ENCODE data around the gene TRPM3.

- TF ChIP-seq CTCF (IDR thresholded peaks at IDR 0.05): peak in 5 of 6 experiments; percentile 71 to 90 (median 79)
- TF ChIP-seq POLR2A (IDR thresholded peaks at IDR 0.05): no peak
Measured at GRCh38 chr9:70602321-70603019, 519.0 kb downstream of the TRPM3 start.

All from esophagus squamous epithelium (tissue), 4 donors.